ENCODE data around the gene EPHA10.

- no peak for TF ChIP-seq CTCF (IDR thresholded peaks at IDR 0.05)
- TF ChIP-seq POLR2AphosphoS5 (IDR thresholded peaks at IDR 0.05), result no peak
Measured at GRCh38 chr1:37704966-37705365, 60.0 kb downstream of the EPHA10 start.

Measured in prostate gland (tissue), 2 donors.